SK-N-SH (cell line): ENCODE measurements around the gene DNAH5.

Experiments used
- EP300 ChIP-seq, 2 experiments: IDR thresholded peaks; 2 replicates each; pipeline versions ENCODE4 v1.4.0 to v1.6.1; 2012; ENCODE audit warnings: borderline replicate concordance in 1 of 2, low read depth in 1 of 2, low read length in 1 of 2
- FOXJ3 ChIP-seq: sonication (generic); formaldehyde crosslinking; IDR thresholded peaks from 2 replicates; pipeline ENCODE4 v1.5.1; 2020; ENCODE audit warnings: mild to moderate bottlenecking, missing genetic modification reagents
- GABPA ChIP-seq: IDR thresholded peaks from 2 replicates; pipeline ENCODE4 v1.4.0; 2012; ENCODE audit warnings: low read depth, mild to moderate bottlenecking
- TF ChIP-seq, protein P1 (sequence below): fragments of 200-600 bp; sonication (generic); IDR thresholded peaks from 2 replicates; pipeline ENCODE4 v1.6.1; 2017; ENCODE audit warnings: antibody characterized with exemption, mild to moderate bottlenecking, moderate library complexity

DNA sequence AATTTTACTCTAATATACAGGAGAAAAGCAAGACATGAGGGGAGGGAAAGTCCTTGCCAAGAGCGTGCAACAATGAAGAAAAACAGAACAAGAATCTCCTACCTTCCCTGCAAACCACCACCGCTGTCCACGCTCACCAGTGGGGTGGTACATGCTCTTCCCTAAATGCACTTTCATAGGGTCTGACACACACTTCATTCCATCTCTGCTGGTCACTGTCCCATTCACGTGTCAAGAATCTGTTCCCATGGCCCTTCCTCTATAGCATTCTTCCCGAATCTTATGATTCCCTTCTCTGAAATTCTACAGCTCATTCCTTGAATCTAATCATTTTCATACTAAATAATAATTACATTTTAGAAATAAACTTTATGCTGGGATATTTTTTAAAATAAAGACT is 11.4 kb upstream of the DNAH5 start:
- TF ChIP-seq, protein P1, sequence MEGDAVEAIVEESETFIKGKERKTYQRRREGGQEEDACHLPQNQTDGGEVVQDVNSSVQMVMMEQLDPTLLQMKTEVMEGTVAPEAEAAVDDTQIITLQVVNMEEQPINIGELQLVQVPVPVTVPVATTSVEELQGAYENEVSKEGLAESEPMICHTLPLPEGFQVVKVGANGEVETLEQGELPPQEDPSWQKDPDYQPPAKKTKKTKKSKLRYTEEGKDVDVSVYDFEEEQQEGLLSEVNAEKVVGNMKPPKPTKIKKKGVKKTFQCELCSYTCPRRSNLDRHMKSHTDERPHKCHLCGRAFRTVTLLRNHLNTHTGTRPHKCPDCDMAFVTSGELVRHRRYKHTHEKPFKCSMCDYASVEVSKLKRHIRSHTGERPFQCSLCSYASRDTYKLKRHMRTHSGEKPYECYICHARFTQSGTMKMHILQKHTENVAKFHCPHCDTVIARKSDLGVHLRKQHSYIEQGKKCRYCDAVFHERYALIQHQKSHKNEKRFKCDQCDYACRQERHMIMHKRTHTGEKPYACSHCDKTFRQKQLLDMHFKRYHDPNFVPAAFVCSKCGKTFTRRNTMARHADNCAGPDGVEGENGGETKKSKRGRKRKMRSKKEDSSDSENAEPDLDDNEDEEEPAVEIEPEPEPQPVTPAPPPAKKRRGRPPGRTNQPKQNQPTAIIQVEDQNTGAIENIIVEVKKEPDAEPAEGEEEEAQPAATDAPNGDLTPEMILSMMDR: no peak
- TF ChIP-seq EP300 (IDR thresholded peaks at IDR 0.05; ENCODE audit: borderline replicate concordance in 1 of 2, low read depth in 1 of 2, low read length in 1 of 2): no peak
- TF ChIP-seq FOXJ3 (CRISPR knock-in tag): no peak
- no peak for TF ChIP-seq GABPA
